HG03108 (cell line): ENCODE data around the gene CARD8.
A peak's percentile ranks its signal among the peaks of the same experiment; 100 is the strongest.
"Not testable (repeated sequence)": the region's sequence is repeated elsewhere in the genome, so short reads cannot be mapped to it uniquely, and the experiment has no call there.

Source experiments
- ATAC-seq: cut with Tn5 transposase; IDR thresholded peaks from one replicate; pipeline ENCODE4 v1.9.1; 2021; ENCODE audit warnings: moderate library complexity; ENCODE audit not compliant: unreplicated experiment

Gene CARD8

GRCh38 chr19:48255376-48256303, at the start of gene CARD8:
CARD8 (minus strand) TSS chr19:48255912; CDS start chr19:48241020, 14,892 bp downstream.
- peak; percentile 65 for ATAC-seq

GRCh38 chr19:48303866-48304265, 48.2 kb upstream of the CARD8 start:
- no peak for ATAC-seq

- no peak for ATAC-seq
Measured at GRCh38 chr19:48303367-48303766, 47.7 kb upstream of the CARD8 start.

- ATAC-seq, result no peak
Measured at GRCh38 chr19:48302600-48302959, 46.9 kb upstream of the CARD8 start.

GRCh38 chr19:48301886-48302599, 46.3 kb upstream of the CARD8 start:
- ATAC-seq, result no peak

- no peak for ATAC-seq
Measured at GRCh38 chr19:48297975-48298374, 42.3 kb upstream of the CARD8 start.

GRCh38 chr19:48296963-48297734, 41.4 kb upstream of the CARD8 start:
- ATAC-seq, result no peak

GRCh38 chr19:48295458-48295857, 39.7 kb upstream of the CARD8 start:
- no peak for ATAC-seq

GRCh38 chr19:48292798-48293197, 37.1 kb upstream of the CARD8 start:
- no peak for ATAC-seq

GRCh38 chr19:48291489-48291815, 35.7 kb upstream of the CARD8 start:
- not testable (repeated sequence) for ATAC-seq

- no peak for ATAC-seq
Measured at GRCh38 chr19:48290771-48291488, 35.2 kb upstream of the CARD8 start.

- ATAC-seq, result no peak
Measured at GRCh38 chr19:48290401-48290770, 34.7 kb upstream of the CARD8 start.

- no peak for ATAC-seq
Measured at GRCh38 chr19:48287748-48288147, 32.0 kb upstream of the CARD8 start.

- no peak for ATAC-seq
Measured at GRCh38 chr19:48284896-48285295, 29.2 kb upstream of the CARD8 start.

GRCh38 chr19:48283908-48284307, 28.2 kb upstream of the CARD8 start:
- no peak for ATAC-seq

- no peak for ATAC-seq
Measured at GRCh38 chr19:48279747-48280146, 24.0 kb upstream of the CARD8 start.

- no peak for ATAC-seq
Measured at GRCh38 chr19:48274938-48275337, 19.2 kb upstream of the CARD8 start.

GRCh38 chr19:48274173-48274572, 18.5 kb upstream of the CARD8 start:
- no peak for ATAC-seq

- no peak for ATAC-seq
Measured at GRCh38 chr19:48271531-48272151, 15.9 kb upstream of the CARD8 start.

GRCh38 chr19:48269617-48270026, 13.9 kb upstream of the CARD8 start:
- not testable (repeated sequence) for ATAC-seq
